Measurements from ENCODE around the gene PDZRN4. TPM values are rescaled to one million over a fixed set of nuclear protein-coding genes. Genes with fewer than 3 reads are reported as not detected.

PDZRN4 gene
- total RNA-seq, 3 donors from 2014 or later, result 0.98 to 53.4 (median 2.8) TPM

DNA sequence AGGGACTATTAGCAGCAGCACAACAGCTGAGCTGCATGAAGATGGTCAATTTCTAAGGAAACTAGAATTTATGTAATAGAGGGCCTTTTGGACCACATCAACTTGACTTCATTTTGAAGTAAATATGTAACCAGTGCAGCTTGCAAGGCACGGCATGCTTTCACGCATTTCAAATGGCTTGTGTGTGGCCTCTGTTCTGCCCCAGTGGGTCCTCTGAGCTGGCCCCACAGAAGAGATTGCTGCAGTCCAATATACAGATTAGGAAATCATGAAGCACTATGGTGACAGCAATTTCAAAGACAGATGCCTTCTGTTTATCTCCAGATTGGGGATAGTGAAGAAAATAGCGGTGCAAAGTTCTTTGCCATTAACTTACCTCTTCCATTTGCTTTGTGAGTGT, 101.4 kb downstream of the PDZRN4 start:
- Histone ChIP-seq H3K36me3 (no peaks in the 10 kb centered on the region), H3K4me1 (no peaks in the 10 kb centered on the region), H3K27me3 (no peaks in the 10 kb centered on the region), H3K9me3 (no peaks in the 10 kb centered on the region), H3K27ac (no peak overlapping the region), H3K4me3 (no peak overlapping the region)
- TF ChIP-seq, protein P1, sequence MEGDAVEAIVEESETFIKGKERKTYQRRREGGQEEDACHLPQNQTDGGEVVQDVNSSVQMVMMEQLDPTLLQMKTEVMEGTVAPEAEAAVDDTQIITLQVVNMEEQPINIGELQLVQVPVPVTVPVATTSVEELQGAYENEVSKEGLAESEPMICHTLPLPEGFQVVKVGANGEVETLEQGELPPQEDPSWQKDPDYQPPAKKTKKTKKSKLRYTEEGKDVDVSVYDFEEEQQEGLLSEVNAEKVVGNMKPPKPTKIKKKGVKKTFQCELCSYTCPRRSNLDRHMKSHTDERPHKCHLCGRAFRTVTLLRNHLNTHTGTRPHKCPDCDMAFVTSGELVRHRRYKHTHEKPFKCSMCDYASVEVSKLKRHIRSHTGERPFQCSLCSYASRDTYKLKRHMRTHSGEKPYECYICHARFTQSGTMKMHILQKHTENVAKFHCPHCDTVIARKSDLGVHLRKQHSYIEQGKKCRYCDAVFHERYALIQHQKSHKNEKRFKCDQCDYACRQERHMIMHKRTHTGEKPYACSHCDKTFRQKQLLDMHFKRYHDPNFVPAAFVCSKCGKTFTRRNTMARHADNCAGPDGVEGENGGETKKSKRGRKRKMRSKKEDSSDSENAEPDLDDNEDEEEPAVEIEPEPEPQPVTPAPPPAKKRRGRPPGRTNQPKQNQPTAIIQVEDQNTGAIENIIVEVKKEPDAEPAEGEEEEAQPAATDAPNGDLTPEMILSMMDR (IDR thresholded peaks at IDR 0.05), result no peak
- no peak for TF ChIP-seq POLR2AphosphoS5 (IDR thresholded peaks at IDR 0.05)
- no peak for TF ChIP-seq POLR2A (IDR thresholded peaks at IDR 0.05)
- intact Hi-C loops (cut with DNase I; ENCODE audit: low total_unique reads), result no loop called here
- no peak for DNase-seq (ENCODE audit: low spot score in 2 of 2)

DNA sequence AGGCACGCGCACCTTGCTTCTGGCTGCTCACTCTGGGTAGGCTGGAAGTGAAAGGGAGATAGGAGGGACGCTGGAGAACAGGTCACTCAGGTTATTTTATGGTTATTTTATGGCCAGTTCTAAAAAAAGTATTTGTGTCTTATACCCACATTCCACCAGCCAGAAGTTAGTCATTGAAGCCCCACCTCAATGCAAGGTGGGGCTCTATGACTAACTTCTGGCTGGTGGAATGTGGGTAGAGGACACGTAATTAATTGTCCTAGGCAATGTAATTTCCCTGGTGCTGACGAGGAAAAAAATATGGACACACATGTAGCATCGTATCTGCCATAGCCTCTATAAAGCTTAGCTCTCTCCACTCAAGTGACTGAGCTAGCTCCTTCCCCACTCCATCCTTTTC, 104.9 kb downstream of the PDZRN4 start:
- H3K9me3 ChIP-seq, result no peaks in the 10 kb centered on the region
- no peak overlapping the region for H3K27ac ChIP-seq
- intact Hi-C loops (cut with DNase I; ENCODE audit: low total_unique reads), result no loop called here
- DNase-seq (ENCODE audit: low spot score in 2 of 2), result no peak
- TF ChIP-seq POLR2A (IDR thresholded peaks at IDR 0.05) (no peak), POLR2AphosphoS5 (IDR thresholded peaks at IDR 0.05) (no peak)
- TF ChIP-seq, protein P1 (IDR thresholded peaks at IDR 0.05), result no peak
- no peak overlapping the region for H3K4me3 ChIP-seq
- H3K36me3 ChIP-seq, result no peaks in the 10 kb centered on the region
- no peaks in the 10 kb centered on the region for H3K27me3 ChIP-seq
- no peaks in the 10 kb centered on the region for H3K4me1 ChIP-seq

DNA sequence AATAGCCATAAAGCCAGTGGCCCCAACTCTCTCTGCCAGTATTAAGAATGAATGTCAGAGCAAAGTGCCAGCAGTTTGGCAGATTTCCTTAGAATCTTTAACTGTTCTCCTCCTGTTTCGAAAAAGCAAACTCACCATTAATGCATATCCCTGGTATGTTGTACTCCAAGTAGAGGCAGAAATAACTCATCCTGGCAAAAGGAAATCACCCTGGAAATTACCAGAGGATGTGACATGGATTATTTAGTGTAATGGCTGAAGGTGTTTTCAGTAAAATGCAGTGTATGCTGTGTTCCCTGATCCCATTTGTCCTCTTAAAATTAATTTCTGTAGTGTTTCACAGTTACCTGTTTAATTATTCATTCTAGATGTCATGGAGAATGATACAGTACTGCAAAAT, 105.3 kb downstream of the PDZRN4 start:
- Histone ChIP-seq H3K27ac (no peak overlapping the region), H3K4me3 (no peak overlapping the region), H3K36me3 (no peaks in the 10 kb centered on the region), H3K4me1 (no peaks in the 10 kb centered on the region), H3K27me3 (no peaks in the 10 kb centered on the region), H3K9me3 (no peaks in the 10 kb centered on the region)
- intact Hi-C loops (cut with DNase I; ENCODE audit: low total_unique reads), result no loop called here
- TF ChIP-seq, protein P1 (IDR thresholded peaks at IDR 0.05), result no peak
- TF ChIP-seq POLR2A (IDR thresholded peaks at IDR 0.05) (no peak), POLR2AphosphoS5 (IDR thresholded peaks at IDR 0.05) (no peak)
- no peak for DNase-seq (ENCODE audit: low spot score in 2 of 2)

DNA sequence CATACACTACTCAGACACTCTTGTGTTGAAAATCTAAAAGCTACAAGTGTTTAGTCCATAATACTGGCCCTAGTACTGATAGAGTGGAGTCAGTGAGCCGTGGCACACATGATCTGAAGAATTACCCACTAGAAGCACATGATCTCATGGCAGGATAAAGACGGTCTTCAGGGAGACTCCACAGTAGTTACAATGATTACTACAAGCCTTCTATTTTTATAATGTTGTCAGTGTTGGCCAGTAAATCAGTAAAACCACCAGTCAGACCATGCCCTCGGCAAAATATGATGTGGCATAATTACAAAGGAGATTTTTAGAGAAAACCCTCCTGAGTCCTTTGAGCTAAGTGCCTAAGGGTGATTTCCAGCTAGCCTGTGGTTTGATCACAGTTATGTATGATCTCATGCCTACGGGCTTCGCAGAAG, 114.9 kb downstream of the PDZRN4 start:
- H3K36me3 ChIP-seq, result no peaks in the 10 kb centered on the region
- no peak for TF ChIP-seq POLR2A (IDR thresholded peaks at IDR 0.05)
- TF ChIP-seq POLR2AphosphoS5 (IDR thresholded peaks at IDR 0.05), result no peak
- TF ChIP-seq, protein P1 (IDR thresholded peaks at IDR 0.05), result no peak
- intact Hi-C loops (cut with DNase I; ENCODE audit: low total_unique reads), result no loop called here

DNA sequence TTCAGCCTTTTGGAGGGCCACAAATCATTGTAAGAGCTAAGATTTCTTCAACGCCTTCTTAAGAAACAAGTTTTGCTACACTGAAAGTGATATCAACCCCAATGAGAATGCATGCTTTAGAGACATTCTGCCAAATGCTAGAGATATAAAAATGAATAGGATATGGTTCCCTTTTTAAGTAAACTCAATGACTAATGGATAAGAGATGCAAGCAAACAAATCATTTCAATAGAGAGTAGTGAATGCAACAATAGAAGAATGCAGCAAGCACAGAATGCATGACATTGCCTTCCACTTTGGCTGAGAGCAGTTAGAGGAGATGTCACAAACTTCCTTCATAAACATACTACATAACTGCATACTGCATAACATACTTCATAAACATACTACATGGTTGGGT, 116.4 kb downstream of the PDZRN4 start:
- Histone ChIP-seq H3K27me3 (no peaks in the 10 kb centered on the region), H3K4me1 (no peaks in the 10 kb centered on the region), H3K4me3 (no peak overlapping the region), H3K36me3 (no peaks in the 10 kb centered on the region), H3K27ac (no peak overlapping the region), H3K9me3 (no peaks in the 10 kb centered on the region)
- no peak for DNase-seq (ENCODE audit: low spot score in 2 of 2)
- intact Hi-C loops (cut with DNase I; ENCODE audit: low total_unique reads), result no loop called here
- TF ChIP-seq, protein P1 (IDR thresholded peaks at IDR 0.05), result no peak
- TF ChIP-seq POLR2A (IDR thresholded peaks at IDR 0.05) (no peak), POLR2AphosphoS5 (IDR thresholded peaks at IDR 0.05) (no peak)

More for the DNA sequence above, 114.9 kb downstream of the PDZRN4 start:
- no peaks in the 10 kb centered on the region for H3K4me1 ChIP-seq
- no peak overlapping the region for H3K4me3 ChIP-seq
- H3K27me3 ChIP-seq, result no peaks in the 10 kb centered on the region
- H3K27ac ChIP-seq, result no peak overlapping the region
- DNase-seq (ENCODE audit: low spot score in 2 of 2), result no peak
- no peaks in the 10 kb centered on the region for H3K9me3 ChIP-seq
